ENCODE results near the gene GRM5.
"Not testable (repeated sequence)": the region's sequence is repeated elsewhere in the genome, so short reads cannot be mapped to it uniquely, and the experiment has no call there.

GRM5 gene

GRCh38 chr11:88972210-88972609, 93.6 kb downstream of the GRM5 start:
- no peak for DNase-seq (ENCODE audit: low spot score)

GRCh38 chr11:88961621-88962020, 104.2 kb downstream of the GRM5 start:
- DNase-seq (ENCODE audit: low spot score) = not testable (repeated sequence)

GRCh38 chr11:88959857-88960256, 105.9 kb downstream of the GRM5 start:
- not testable (repeated sequence) for DNase-seq (ENCODE audit: low spot score)

- no peak for DNase-seq (ENCODE audit: low spot score)
Measured at GRCh38 chr11:88950975-88951374, 114.8 kb downstream of the GRM5 start.

- DNase-seq (ENCODE audit: low spot score) = not testable (repeated sequence)
Measured at GRCh38 chr11:88948908-88949307, 116.9 kb downstream of the GRM5 start.

GRCh38 chr11:88947843-88948572, 117.8 kb downstream of the GRM5 start:
- DNase-seq (ENCODE audit: low spot score) = not testable (repeated sequence)

GRCh38 chr11:88929665-88930064, 136.1 kb downstream of the GRM5 start:
- DNase-seq (ENCODE audit: low spot score) = not testable (repeated sequence)

- DNase-seq (ENCODE audit: low spot score) = not testable (repeated sequence)
Measured at GRCh38 chr11:88917065-88917464, 148.7 kb downstream of the GRM5 start.

GRCh38 chr11:88909500-88909899, 156.3 kb downstream of the GRM5 start:
- no peak for DNase-seq (ENCODE audit: low spot score)

- not testable (repeated sequence) for DNase-seq (ENCODE audit: low spot score)
Measured at GRCh38 chr11:88901436-88901835, 164.3 kb downstream of the GRM5 start.

GRCh38 chr11:88888855-88889254, 176.9 kb downstream of the GRM5 start:
- not testable (repeated sequence) for DNase-seq (ENCODE audit: low spot score)

- no peak for DNase-seq (ENCODE audit: low spot score)
Measured at GRCh38 chr11:88886796-88887195, 179.0 kb downstream of the GRM5 start.

- DNase-seq (ENCODE audit: low spot score) = not testable (repeated sequence)
Measured at GRCh38 chr11:88882800-88883199, 183.0 kb downstream of the GRM5 start.

GRCh38 chr11:88861618-88862017, 204.2 kb downstream of the GRM5 start:
- DNase-seq (ENCODE audit: low spot score) = no peak

- DNase-seq (ENCODE audit: low spot score) = peak; percentile 45
Measured at GRCh38 chr11:88860431-88860830, 205.4 kb downstream of the GRM5 start.

GRCh38 chr11:88853963-88854362, 211.8 kb downstream of the GRM5 start:
- not testable (repeated sequence) for DNase-seq (ENCODE audit: low spot score)

GRCh38 chr11:88851547-88851946, 214.2 kb downstream of the GRM5 start:
- not testable (repeated sequence) for DNase-seq (ENCODE audit: low spot score)

GRCh38 chr11:88849773-88850172, 216.0 kb downstream of the GRM5 start:
- not testable (repeated sequence) for DNase-seq (ENCODE audit: low spot score)

GRCh38 chr11:88849368-88849767, 216.4 kb downstream of the GRM5 start:
- DNase-seq (ENCODE audit: low spot score) = no peak

GRCh38 chr11:88846266-88846665, 219.5 kb downstream of the GRM5 start:
- DNase-seq (ENCODE audit: low spot score) = not testable (repeated sequence)

GRCh38 chr11:88844941-88845340, 220.8 kb downstream of the GRM5 start:
- not testable (repeated sequence) for DNase-seq (ENCODE audit: low spot score)

GRCh38 chr11:88843766-88844426, 221.9 kb downstream of the GRM5 start:
- DNase-seq (ENCODE audit: low spot score) = not testable (repeated sequence)

- DNase-seq (ENCODE audit: low spot score) = not testable (repeated sequence)
Measured at GRCh38 chr11:88838139-88838538, 227.6 kb downstream of the GRM5 start.

Data from putamen (tissue), 1 donor.